IMR-90 (cell line): Measurements from ENCODE around the gene CACNA2D1. TPM values are rescaled to one million over a fixed set of nuclear protein-coding genes. Genes with fewer than 3 reads are reported as not detected.

ENCODE experiments used
- ATAC-seq: fragments of 200-7000 bp; cut with Tn5 transposase; 2 replicates; pipeline ENCODE4 v1.9.1; 2020; ENCODE audit warnings: low read depth, mild to moderate bottlenecking, moderate library complexity
- BruUV-seq: library from RNA; stranded (reverse); fragments of 400-500 nt; replicated peaks from 2 replicates; lab custom pipeline; 2021; lab: Mats Ljungman, UMichigan
- CTCF ChIA-PET: fragments of 300-600 bp; formaldehyde crosslinking; extraction: SDS; loops from one replicate; lab custom pipeline; 2021; ENCODE audit warnings: antibody characterized with exemption; lab: Yijun Ruan, JAX
- POLR2A ChIA-PET: fragments of 300-600 bp; sonication (Branson Sonifier 250); formaldehyde crosslinking; loops from one replicate; lab custom pipeline; 2022; ENCODE audit warnings: antibody characterized with exemption; ENCODE audit not compliant: unreplicated experiment; lab: Charles Lee
- DNase-seq: peaks from one replicate; pipeline ENCODE4 v3.0.0; 2013
- H2AFZ ChIP-seq: replicated peaks from 2 replicates; pipeline ENCODE3; 2013; ENCODE audit warnings: low read length, mild to moderate bottlenecking; ENCODE audit not compliant: poor library complexity
- H2AK5ac ChIP-seq: 2 replicates; pipeline ENCODE4 v1.6.1; 2013; ENCODE audit warnings: low read depth, low read length, inconsistent platforms
- H2AK9ac ChIP-seq: replicated peaks from 2 replicates; pipeline ENCODE3; 2013; ENCODE audit warnings: mild to moderate bottlenecking, low read depth, low read length, moderate library complexity; ENCODE audit not compliant: poor library complexity
- H2BK120ac ChIP-seq: 2 replicates; pipeline ENCODE4 v1.6.1; 2013; ENCODE audit warnings: low read depth, low read length, inconsistent platforms
- H2BK15ac ChIP-seq: 3 replicates; pipeline ENCODE4 v1.6.1; 2013; ENCODE audit warnings: low read depth, low read length, inconsistent platforms
- H2BK20ac ChIP-seq: 2 replicates; pipeline ENCODE4 v1.6.1; 2013; ENCODE audit warnings: low read depth, mild to moderate bottlenecking, inconsistent platforms, low read length, moderate library complexity
- H2BK5ac ChIP-seq: 2 replicates; pipeline ENCODE4 v1.6.1; 2013; ENCODE audit warnings: mild to moderate bottlenecking, low read depth, low read length, inconsistent platforms; ENCODE audit not compliant: poor library complexity, severe bottlenecking
- H3K14ac ChIP-seq: replicated peaks from 2 replicates; pipeline ENCODE4 v1.6.1; 2013; ENCODE audit warnings: low read depth, low read length, inconsistent platforms
- H3K18ac ChIP-seq: 2 replicates; pipeline ENCODE4 v1.6.1; 2013; ENCODE audit warnings: low read depth, low read length, control low read depth
- H3K23ac ChIP-seq: 2 replicates; pipeline ENCODE4 v1.6.1; 2013; ENCODE audit warnings: low read depth, low read length, inconsistent platforms
- H3K27ac ChIP-seq: 2 replicates; pipeline ENCODE4 v1.5.1; 2013; ENCODE audit warnings: mild to moderate bottlenecking, control low read depth, low read length; ENCODE audit not compliant: insufficient read depth
- H3K27me3 ChIP-seq: 2 replicates; pipeline ENCODE4 v1.6.1; 2013; ENCODE audit warnings: low read length; ENCODE audit not compliant: control insufficient read depth, insufficient read depth
- H3K36me3 ChIP-seq: 2 replicates; pipeline ENCODE4 v1.6.1; 2013; ENCODE audit warnings: low read length, mixed read lengths; ENCODE audit not compliant: control insufficient read depth, insufficient read depth
- H3K4ac ChIP-seq: 2 replicates; pipeline ENCODE4 v1.6.1; 2013; ENCODE audit warnings: low read depth, low read length, inconsistent platforms
- H3K4me1 ChIP-seq: 2 replicates; pipeline ENCODE4 v1.6.1; 2013; ENCODE audit warnings: low read length, mixed read lengths; ENCODE audit not compliant: control insufficient read depth, insufficient read depth
- H3K4me2 ChIP-seq: 2 replicates; pipeline ENCODE4 v1.6.1; 2013; ENCODE audit warnings: low read depth, mild to moderate bottlenecking, control low read depth, low read length, moderate library complexity
- H3K4me3 ChIP-seq: 2 replicates; pipeline ENCODE4 v1.5.1; 2013; ENCODE audit warnings: low read depth, mild to moderate bottlenecking, control low read depth, low read length, moderate library complexity; ENCODE audit not compliant: insufficient read depth
- H3K56ac ChIP-seq: 2 replicates; pipeline ENCODE4 v1.6.1; 2013; ENCODE audit warnings: low read length, inconsistent platforms; ENCODE audit not compliant: insufficient read depth; ENCODE audit errors: extremely low read depth
- H3K79me1 ChIP-seq, 2 experiments: 2 replicates each; pipeline ENCODE4 v1.6.1; 2013; ENCODE audit warnings: low read length in 2 of 2, inconsistent platforms in 1 of 2, low read depth in 1 of 2
- H3K9ac ChIP-seq: 2 replicates; pipeline ENCODE4 v1.6.1; 2013; ENCODE audit warnings: low read depth, low read length, control low read depth
- H3K9me1 ChIP-seq: 2 replicates; pipeline ENCODE4 v1.6.1; 2013; ENCODE audit warnings: low read length, inconsistent platforms; ENCODE audit not compliant: insufficient read depth
- H3K9me3 ChIP-seq: 2 replicates; pipeline ENCODE4 v1.6.1; 2013; ENCODE audit warnings: low read length; ENCODE audit not compliant: control insufficient read depth, insufficient read depth
- H4K20me1 ChIP-seq: 2 replicates; pipeline ENCODE4 v1.6.1; 2013; ENCODE audit warnings: low read length, inconsistent platforms; ENCODE audit not compliant: insufficient read depth
- H4K5ac ChIP-seq: 2 replicates; pipeline ENCODE4 v1.6.1; 2013; ENCODE audit warnings: mild to moderate bottlenecking, low read depth, low read length, control low read depth
- H4K8ac ChIP-seq, 2 experiments: 2 replicates each; pipeline ENCODE4 v1.6.1; 2013; ENCODE audit warnings: low read depth in 2 of 2, low read length in 2 of 2, control low read depth in 1 of 2, inconsistent platforms in 1 of 2
- H4K91ac ChIP-seq: 2 replicates; pipeline ENCODE4 v1.6.1; 2013; ENCODE audit warnings: low read depth, low read length, inconsistent platforms; ENCODE audit not compliant: insufficient read depth
- MXI1 ChIP-seq: IDR thresholded peaks from 2 replicates; pipeline ENCODE4 v1.6.1; 2012; ENCODE audit warnings: low read depth, mild to moderate bottlenecking, low read length, moderate library complexity, borderline replicate concordance
- NFE2L2 ChIP-seq: fragments of 150-350 bp; IDR thresholded peaks from 2 replicates; pipeline ENCODE4 v1.6.1; 2016; ENCODE audit warnings: low read depth, mild to moderate bottlenecking, low read length
- POLR2A ChIP-seq: IDR thresholded peaks from 2 replicates; pipeline ENCODE4 v1.6.1; 2012; ENCODE audit warnings: mild to moderate bottlenecking, low read depth, low read length
- RCOR1 ChIP-seq: IDR thresholded peaks from 2 replicates; pipeline ENCODE4 v1.6.1; 2012; ENCODE audit warnings: mild to moderate bottlenecking, low read length, improper control_type of control experiment; ENCODE audit not compliant: insufficient replicate concordance
- SMC3 ChIP-seq: fragments of 150-350 bp; IDR thresholded peaks from 2 replicates; pipeline ENCODE4 v1.6.1; 2016; ENCODE audit warnings: low read depth, mild to moderate bottlenecking, antibody characterized with exemption, low read length, moderate library complexity
- WGBS, 2 experiments: methylation state at CpG; one replicate each; pipeline versions ENCODE4 v1.1.5 to v1.1.7; 2013; ENCODE audit warnings: missing lambda C conversion rate in 2 of 2; ENCODE audit not compliant: insufficient read length in 1 of 2; ENCODE audit errors: extremely low coverage in 2 of 2; 5-methylcytosine and 5-hydroxymethylcytosine counted together
- dilution Hi-C: fragments of 300-500 bp; cut with HindIII; formaldehyde crosslinking; loops from one replicate; pipeline ENCODE4 v1.14.3; 2018; ENCODE audit warnings: low sequenced_read_pairs; ENCODE audit not compliant: unreplicated experiment
- in situ Hi-C: fragments of 300-500 bp; cut with MboI; formaldehyde crosslinking; loops from 3 replicates; pipeline ENCODE4 v1.14.3; 2019; ENCODE audit warnings: low sequenced_read_pairs, inconsistent platforms, mixed read lengths
- intact Hi-C: fragments of 100-400 bp; cut with micrococcal nuclease; formaldehyde crosslinking; loops from 2 replicates; pipeline ENCODE4 v1.10.0; 2022
- polyA plus RNA-seq, 3 experiments: library from polyadenylated mRNA; depleted of rRNA; stranded (reverse); fragments of >200 nt; gene quantifications; 2 replicates each; pipeline ENCODE4 v1.2.3, GENCODE V29; 2012; ENCODE audit warnings: low replicate concordance in 1 of 3
- total RNA-seq: library from RNA; depleted of rRNA; stranded (reverse); fragments of >200 nt; gene quantifications from 2 replicates; pipeline ENCODE4 v1.2.3, GENCODE V29; 2012

CACNA2D1 gene
- total and polyA plus RNA-seq, 2 of the 4 experiments (the other 2 are of a cell fraction) = 5.8 to 21.9 TPM

DNA sequence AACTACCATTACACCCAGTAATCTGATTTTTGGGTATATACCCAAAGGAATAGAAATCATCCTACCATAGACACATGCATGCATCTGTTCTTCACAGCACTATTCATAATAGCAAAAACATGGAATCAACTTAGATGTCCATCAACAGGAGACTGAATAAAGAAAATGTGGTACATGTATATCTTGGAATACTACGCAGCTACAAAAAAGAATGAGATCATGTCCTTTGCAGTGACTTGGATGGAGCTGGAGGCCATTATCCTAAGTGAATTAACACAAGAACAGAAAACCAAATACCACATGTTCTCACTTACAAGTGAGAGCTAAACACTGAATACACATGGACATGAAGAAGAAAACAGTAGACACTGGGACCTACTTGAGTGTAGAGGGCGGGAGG, 254.9 kb downstream of the CACNA2D1 start:
- no peaks in the 10 kb centered on the region for H3K36me3 ChIP-seq
- 0 out of 4 replicates have a peak, but pooled peaks cover 0 to 4% of the 10 kb centered on the region in 2 experiments for H3K79me1 ChIP-seq
- no peak overlapping the region for H2AK9ac ChIP-seq
- CTCF ChIA-PET = no interaction called here
- no peaks in the 10 kb centered on the region for H4K20me1 ChIP-seq
- DNase-seq (no peak), ATAC-seq (no peak)
- H2BK5ac ChIP-seq = no peak overlapping the region
- H3K4me3 ChIP-seq = no peak overlapping the region
- H3K9me1 ChIP-seq = no peaks in the 10 kb centered on the region
- no peak for TF ChIP-seq POLR2A
- TF ChIP-seq NFE2L2 = no peak
- no peak for TF ChIP-seq RCOR1
- TF ChIP-seq MXI1 = no peak
- no peak for TF ChIP-seq SMC3
- dilution Hi-C loops (no loop called here), intact Hi-C loops (no loop called here), in situ Hi-C loops (no loop called here)
- H3K18ac ChIP-seq = no peak overlapping the region
- no peak overlapping the region for H2AFZ ChIP-seq
- no peak overlapping the region for H2AK5ac ChIP-seq
- no peak overlapping the region for H3K56ac ChIP-seq
- H4K91ac ChIP-seq = no peak overlapping the region
- no peak overlapping the region for H4K8ac ChIP-seq
- no peaks in the 10 kb centered on the region for H3K4me1 ChIP-seq
- no peaks in the 10 kb centered on the region for H3K9me3 ChIP-seq
- H3K4me2 ChIP-seq = no peak overlapping the region
- no CpG with 5 or more reads among the region's 2 CpGs for WGBS, 2 experiments
- POLR2A ChIA-PET = no interaction called here
- no peak overlapping the region for H3K27ac ChIP-seq
- no peak overlapping the region for H3K9ac ChIP-seq
- H2BK15ac ChIP-seq = no peak overlapping the region
- no peak overlapping the region for H2BK20ac ChIP-seq
- no peak overlapping the region for H4K5ac ChIP-seq
- BruUV-seq = no TSS peak
- H3K14ac ChIP-seq = no peak overlapping the region
- H3K4ac ChIP-seq = no peak overlapping the region
- H2BK120ac ChIP-seq = no peak overlapping the region
- no peak overlapping the region for H3K23ac ChIP-seq
- H3K27me3 ChIP-seq = no peaks in the 10 kb centered on the region
